GM19043 (cell line): Measurements from ENCODE around the gene ABI3BP.

Source experiments
- ATAC-seq: cut with Tn5 transposase; IDR thresholded peaks from one replicate; pipeline ENCODE4 v1.9.1; 2021; ENCODE audit warnings: low read depth; ENCODE audit not compliant: unreplicated experiment

ABI3BP gene

GRCh38 chr3:100852840-100853239 is 140.4 kb downstream of the ABI3BP start:
- ATAC-seq = no peak

GRCh38 chr3:100850701-100851100 is 142.5 kb downstream of the ABI3BP start:
- no peak for ATAC-seq

GRCh38 chr3:100850156-100850555 is 143.1 kb downstream of the ABI3BP start:
- no peak for ATAC-seq

GRCh38 chr3:100844063-100844936 is 148.9 kb downstream of the ABI3BP start:
- no peak for ATAC-seq

DNA sequence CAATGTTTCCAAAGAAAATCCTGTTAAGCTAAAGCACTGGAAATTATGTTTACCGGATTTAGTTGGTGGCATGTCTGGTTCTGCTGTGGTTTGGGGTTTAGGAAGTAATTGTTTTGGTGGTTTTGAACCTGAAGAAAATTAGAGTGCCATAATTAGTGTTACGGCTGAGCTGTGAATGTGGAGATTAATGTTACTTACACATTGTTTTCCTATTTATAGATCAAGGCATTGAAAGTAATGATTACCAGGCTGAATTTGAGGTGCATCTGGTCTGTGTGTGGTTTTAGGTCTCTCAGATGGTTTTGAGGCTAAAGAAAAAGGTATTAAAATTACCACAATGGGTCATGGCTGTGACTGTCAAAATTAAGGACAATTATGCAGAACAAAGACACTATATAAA is 155.1 kb downstream of the ABI3BP start:
- ATAC-seq = no peak

- no peak for ATAC-seq
These were observed 156.6 kb downstream of the ABI3BP start for GRCh38 chr3:100836661-100837060.

- ATAC-seq = no peak
These were observed 158.9 kb downstream of the ABI3BP start for GRCh38 chr3:100834332-100834731.

- no peak for ATAC-seq
These were observed 159.7 kb downstream of the ABI3BP start for GRCh38 chr3:100833483-100833882.

DNA sequence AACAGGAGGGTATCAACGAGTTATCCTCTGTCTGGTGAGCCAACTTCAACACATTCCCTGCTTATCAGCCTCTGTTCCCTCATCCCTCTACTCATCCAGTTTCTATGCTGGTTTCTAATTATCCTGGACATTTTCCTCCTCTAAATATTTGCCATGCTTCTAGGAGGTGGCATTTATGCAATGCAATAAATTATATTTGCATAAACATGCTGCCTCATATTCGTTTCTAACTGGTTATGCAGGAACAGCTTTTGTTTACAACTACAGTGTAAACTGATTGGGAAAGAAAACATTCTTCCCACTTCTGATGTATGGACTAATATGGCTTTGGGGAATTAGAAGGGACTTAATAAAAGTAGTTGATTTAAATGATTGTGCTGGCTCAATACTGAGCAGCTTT is 161.6 kb downstream of the ABI3BP start:
- ATAC-seq = no peak

DNA sequence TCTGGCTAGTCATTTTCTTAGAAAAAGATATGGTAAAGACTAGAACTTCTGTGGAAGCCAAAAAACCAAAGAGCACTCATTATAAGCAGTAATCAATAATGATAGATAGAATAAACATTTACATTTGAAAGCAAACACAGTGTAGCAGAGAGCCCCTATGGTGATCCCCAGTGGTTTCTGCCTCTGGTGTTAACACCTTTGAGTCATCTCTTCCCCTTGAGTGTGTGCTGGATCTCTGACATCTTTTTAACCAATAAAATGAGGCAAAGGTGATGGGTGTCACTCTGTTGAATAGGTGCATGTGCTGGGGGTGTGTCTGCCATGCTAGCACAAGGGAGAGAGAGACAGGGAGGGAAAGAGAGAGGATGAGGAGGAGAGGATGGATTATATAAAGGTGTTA is 162.3 kb downstream of the ABI3BP start:
- no peak for ATAC-seq

DNA sequence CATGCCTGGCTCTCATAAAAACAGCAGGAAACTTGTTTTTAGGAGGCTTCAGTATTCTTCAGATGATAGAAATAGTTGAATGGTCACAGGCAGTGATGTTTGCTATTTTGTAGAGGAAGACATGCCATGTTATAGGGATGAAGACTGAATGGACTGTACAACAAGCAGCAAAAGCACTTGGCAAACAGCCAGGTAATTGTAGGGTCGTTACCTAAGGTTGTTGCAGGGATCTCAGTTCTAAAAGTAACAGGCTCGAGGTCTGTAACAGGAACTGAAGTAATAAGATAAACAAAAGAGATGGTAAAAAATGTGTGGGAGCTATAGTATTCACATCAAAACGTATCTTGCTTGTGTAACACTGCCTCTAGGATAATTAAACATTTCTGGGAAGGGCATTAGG is 167.6 kb downstream of the ABI3BP start:
- ATAC-seq = no peak

- ATAC-seq = no peak
These were observed 177.6 kb downstream of the ABI3BP start for GRCh38 chr3:100815583-100815982.

DNA sequence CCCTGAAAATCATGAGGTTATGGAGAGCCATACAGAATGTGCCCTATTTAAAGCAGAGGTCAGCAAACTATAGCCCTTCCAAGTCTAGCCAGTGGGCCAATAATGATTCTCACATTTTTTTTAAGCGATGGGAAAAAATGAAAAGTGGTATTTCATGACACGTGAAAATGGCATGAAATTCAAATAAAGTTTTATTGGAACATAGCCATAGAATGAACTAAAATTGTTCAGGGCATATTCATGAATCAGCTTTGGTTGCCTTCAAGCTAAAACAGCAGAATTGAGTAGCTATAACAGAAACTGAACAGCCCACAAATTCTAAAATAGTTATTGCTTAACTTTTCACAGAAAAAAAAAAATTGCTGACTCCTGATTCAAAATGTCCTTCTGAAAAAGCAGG is 179.4 kb downstream of the ABI3BP start:
- no peak for ATAC-seq

GRCh38 chr3:100811779-100812507 is 181.3 kb downstream of the ABI3BP start:
- ATAC-seq = peak; percentile 63

DNA sequence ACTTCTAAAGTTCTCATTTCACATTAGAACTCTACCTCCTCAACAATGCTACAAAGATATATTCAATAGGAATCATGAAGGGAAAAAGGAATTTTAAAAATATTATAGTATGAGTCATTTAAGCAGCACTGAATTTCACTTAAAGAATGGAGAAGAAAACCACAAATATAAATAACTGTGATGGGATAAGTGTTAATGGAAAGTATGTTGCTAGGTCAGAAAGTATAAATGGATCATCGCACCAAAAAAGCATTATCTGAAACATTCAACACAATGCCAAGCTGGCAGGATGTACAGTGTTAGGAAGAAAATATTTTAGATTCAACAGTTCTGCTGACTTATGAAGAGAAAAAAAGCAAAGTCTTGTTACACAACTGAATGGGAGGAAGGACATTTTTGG is 182.6 kb downstream of the ABI3BP start:
- ATAC-seq = no peak

GRCh38 chr3:100804631-100805030 is 188.6 kb downstream of the ABI3BP start:
- no peak for ATAC-seq

GRCh38 chr3:100803711-100804110 is 189.5 kb downstream of the ABI3BP start:
- no peak for ATAC-seq

- ATAC-seq = no peak
These were observed 191.1 kb downstream of the ABI3BP start for GRCh38 chr3:100802126-100802525.

GRCh38 chr3:100798012-100798411 is 195.2 kb downstream of the ABI3BP start:
- no peak for ATAC-seq

- ATAC-seq = no peak
These were observed 196.7 kb downstream of the ABI3BP start for GRCh38 chr3:100796556-100796955.

GRCh38 chr3:100789579-100789978 is 203.6 kb downstream of the ABI3BP start:
- no peak for ATAC-seq

GRCh38 chr3:100783619-100784018 is 209.6 kb downstream of the ABI3BP start:
- ATAC-seq = no peak
